PC-3 (cell line): ENCODE data around the gene DNAL4. TPM values are rescaled to one million over a fixed set of nuclear protein-coding genes. Genes with fewer than 3 reads are reported as not detected.

Experiments used
- ATAC-seq: fragments of 200-7000 bp; cut with Tn5 transposase; 2 replicates; pipeline ENCODE4 v1.9.1; 2020; ENCODE audit warnings: mild to moderate bottlenecking, moderate library complexity
- BruUV-seq: library from RNA; stranded (reverse); fragments of 400-500 nt; replicated peaks from 2 replicates; lab custom pipeline; 2021; lab: Mats Ljungman, UMichigan
- CTCF ChIA-PET: fragments of 300-600 bp; sonication (Branson Sonifier 250); formaldehyde crosslinking; loops from one replicate; lab custom pipeline; 2022; ENCODE audit warnings: antibody characterized with exemption; lab: Charles Lee
- POLR2A ChIA-PET: fragments of 300-600 bp; sonication (Branson Sonifier 250); formaldehyde crosslinking; loops from one replicate; lab custom pipeline; 2022; ENCODE audit warnings: antibody characterized with exemption; ENCODE audit not compliant: unreplicated experiment; lab: Charles Lee
- DNase-seq: peaks from one replicate; pipeline ENCODE4 v3.0.0-alpha.2; 2015
- H2AFZ ChIP-seq: fragments of 300-600 bp; sonication (generic); 2 replicates; pipeline ENCODE4 v1.6.0; 2016; ENCODE audit warnings: antibody characterized with exemption, low read length
- H3F3A ChIP-seq: fragments of 300-600 bp; sonication (generic); one replicate; pipeline ENCODE4 v1.6.0; 2017; ENCODE audit warnings: antibody characterized with exemption, low read length, control low read depth, mild to moderate bottlenecking; ENCODE audit not compliant: unreplicated experiment
- H3K27ac ChIP-seq: fragments of 300-600 bp; sonication (generic); 2 replicates; pipeline ENCODE4 v1.5.1; 2016; ENCODE audit warnings: mild to moderate bottlenecking, low read length
- H3K27me3 ChIP-seq: fragments of 300-600 bp; sonication (generic); 2 replicates; pipeline ENCODE4 v1.6.1; 2016; ENCODE audit warnings: low read length, mixed read lengths
- H3K36me3 ChIP-seq: fragments of 300-600 bp; sonication (generic); 2 replicates; pipeline ENCODE4 v1.6.1; 2016; ENCODE audit warnings: low read depth, mixed run types, low read length, mixed read lengths
- H3K4me1 ChIP-seq: fragments of 300-600 bp; sonication (generic); 2 replicates; pipeline ENCODE4 v1.5.1; 2016; ENCODE audit warnings: low read length; ENCODE audit not compliant: insufficient read depth
- H3K4me2 ChIP-seq: fragments of 300-600 bp; sonication (generic); 2 replicates; pipeline ENCODE4 v1.6.0; 2016; ENCODE audit warnings: low read length
- H3K4me3 ChIP-seq: fragments of 300-600 bp; sonication (generic); 2 replicates; pipeline ENCODE4 v1.5.1; 2016; ENCODE audit warnings: mild to moderate bottlenecking, low read length, mixed read lengths
- H3K79me2 ChIP-seq: fragments of 300-600 bp; sonication (generic); 2 replicates; pipeline ENCODE4 v1.6.1; 2017; ENCODE audit warnings: low read length, mixed read lengths
- H3K9ac ChIP-seq: fragments of 300-600 bp; sonication (generic); 2 replicates; pipeline ENCODE4 v1.6.0; 2016; ENCODE audit warnings: mild to moderate bottlenecking, low read length
- H3K9me2 ChIP-seq: fragments of 300-600 bp; sonication (generic); replicated peaks from 2 replicates; pipeline ENCODE4 v1.6.1; 2016; ENCODE audit warnings: mixed run types, low read length, mixed read lengths
- H3K9me3 ChIP-seq: fragments of 300-600 bp; sonication (generic); 2 replicates; pipeline ENCODE4 v1.6.1; 2016; ENCODE audit warnings: low read length, mixed read lengths
- H4K20me1 ChIP-seq: fragments of 300-600 bp; sonication (generic); 2 replicates; pipeline ENCODE4 v1.6.1; 2016; ENCODE audit warnings: low read length, mixed read lengths
- EZH2 ChIP-seq: fragments of 300-600 bp; sonication (generic); IDR thresholded peaks from one replicate; pipeline ENCODE4 v1.6.1; 2017; ENCODE audit warnings: antibody characterized with exemption, mild to moderate bottlenecking, low read length; ENCODE audit not compliant: unreplicated experiment
- EZH2phosphoT487 ChIP-seq: fragments of 300-600 bp; sonication (generic); IDR thresholded peaks from 2 replicates; pipeline ENCODE4 v1.6.1; 2018; ENCODE audit warnings: mild to moderate bottlenecking, antibody characterized with exemption, low read length, borderline replicate concordance
- intact Hi-C: fragments of 100-400 bp; cut with micrococcal nuclease; formaldehyde crosslinking; loops from 2 replicates; pipeline ENCODE4 v1.9.0; 2023
- total RNA-seq: library from RNA; depleted of rRNA; stranded (reverse); fragments of >200 nt; gene quantifications from 2 replicates; pipeline ENCODE4 v1.2.3, GENCODE V29; 2014
- TF ChIP-seq, protein P1 (sequence below): fragments of 300-600 bp; sonication (generic); conservative IDR thresholded peaks from 2 replicates; pipeline ENCODE4 v1.5.1; 2017; ENCODE audit warnings: antibody characterized with exemption, low read depth, mild to moderate bottlenecking, low read length

The DNAL4 gene
- total RNA-seq, 1 experiment from 2014 or later: 22.5 TPM

DNA sequence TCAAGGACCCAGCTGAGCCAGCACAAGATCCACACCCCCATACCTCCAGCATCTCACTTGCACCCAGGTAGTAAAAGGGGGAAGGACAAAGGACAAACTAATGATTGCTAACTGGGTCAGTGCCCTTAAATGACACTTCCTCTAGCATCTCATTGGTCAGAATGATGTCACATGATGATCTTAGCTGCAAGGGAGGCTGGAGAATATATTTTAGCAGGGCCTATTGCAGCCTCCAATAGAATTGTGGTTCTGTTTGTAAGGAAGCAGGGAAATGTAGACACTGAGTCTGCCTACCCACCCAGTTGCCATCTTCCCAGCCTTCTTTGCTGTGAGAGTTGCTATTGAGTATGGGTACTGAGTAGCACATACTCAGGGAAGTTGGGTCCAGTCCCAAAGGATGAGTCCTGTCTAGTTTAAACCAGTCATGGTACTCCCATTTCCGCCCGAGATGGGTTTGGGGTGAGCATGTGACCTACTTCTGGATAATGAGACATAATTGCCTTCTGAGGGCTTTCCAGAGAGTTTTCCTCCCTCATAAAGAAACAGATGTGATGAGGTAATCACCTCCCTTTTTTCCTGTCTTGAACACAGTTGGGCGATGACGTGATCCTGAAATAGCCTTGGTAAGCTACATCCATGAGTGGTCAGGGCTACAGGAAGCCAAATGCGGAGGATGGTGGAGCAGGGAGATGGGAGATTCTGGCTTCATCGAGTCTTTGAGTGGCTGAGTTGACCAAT, 5.5 kb upstream of the DNAL4 start:
- H3K4me2 ChIP-seq: no peak overlapping the region
- H3K9me2 ChIP-seq: no peaks in the 10 kb centered on the region
- H2AFZ ChIP-seq: no peak overlapping the region
- H3K79me2 ChIP-seq: no peaks in the 10 kb centered on the region
- intact Hi-C loops: no loop called here
- H3K4me3 ChIP-seq: no peak overlapping the region
- no peak overlapping the region for H3K9ac ChIP-seq
- no peak overlapping the region for H3K27ac ChIP-seq
- H3F3A ChIP-seq: no peaks in the 10 kb centered on the region
- no peaks in the 10 kb centered on the region for H3K36me3 ChIP-seq
- no peak for ATAC-seq
- BruUV-seq: no TSS peak
- no peaks in the 10 kb centered on the region for H4K20me1 ChIP-seq
- peaks cover 2% of the 10 kb centered on the region; the same call in 1 of the 2 replicates for H3K4me1 ChIP-seq
- H3K9me3 ChIP-seq: no peaks in the 10 kb centered on the region
- DNase-seq: no peak
- TF ChIP-seq EZH2 (no peak), EZH2phosphoT487 (no peak)
- TF ChIP-seq, protein P1, sequence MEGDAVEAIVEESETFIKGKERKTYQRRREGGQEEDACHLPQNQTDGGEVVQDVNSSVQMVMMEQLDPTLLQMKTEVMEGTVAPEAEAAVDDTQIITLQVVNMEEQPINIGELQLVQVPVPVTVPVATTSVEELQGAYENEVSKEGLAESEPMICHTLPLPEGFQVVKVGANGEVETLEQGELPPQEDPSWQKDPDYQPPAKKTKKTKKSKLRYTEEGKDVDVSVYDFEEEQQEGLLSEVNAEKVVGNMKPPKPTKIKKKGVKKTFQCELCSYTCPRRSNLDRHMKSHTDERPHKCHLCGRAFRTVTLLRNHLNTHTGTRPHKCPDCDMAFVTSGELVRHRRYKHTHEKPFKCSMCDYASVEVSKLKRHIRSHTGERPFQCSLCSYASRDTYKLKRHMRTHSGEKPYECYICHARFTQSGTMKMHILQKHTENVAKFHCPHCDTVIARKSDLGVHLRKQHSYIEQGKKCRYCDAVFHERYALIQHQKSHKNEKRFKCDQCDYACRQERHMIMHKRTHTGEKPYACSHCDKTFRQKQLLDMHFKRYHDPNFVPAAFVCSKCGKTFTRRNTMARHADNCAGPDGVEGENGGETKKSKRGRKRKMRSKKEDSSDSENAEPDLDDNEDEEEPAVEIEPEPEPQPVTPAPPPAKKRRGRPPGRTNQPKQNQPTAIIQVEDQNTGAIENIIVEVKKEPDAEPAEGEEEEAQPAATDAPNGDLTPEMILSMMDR: no peak
- CTCF ChIA-PET: no interaction called here
- H3K27me3 ChIP-seq: peaks cover 4% of the 10 kb centered on the region; the same call in 1 of the 2 replicates
- POLR2A ChIA-PET: no interaction called here

DNA sequence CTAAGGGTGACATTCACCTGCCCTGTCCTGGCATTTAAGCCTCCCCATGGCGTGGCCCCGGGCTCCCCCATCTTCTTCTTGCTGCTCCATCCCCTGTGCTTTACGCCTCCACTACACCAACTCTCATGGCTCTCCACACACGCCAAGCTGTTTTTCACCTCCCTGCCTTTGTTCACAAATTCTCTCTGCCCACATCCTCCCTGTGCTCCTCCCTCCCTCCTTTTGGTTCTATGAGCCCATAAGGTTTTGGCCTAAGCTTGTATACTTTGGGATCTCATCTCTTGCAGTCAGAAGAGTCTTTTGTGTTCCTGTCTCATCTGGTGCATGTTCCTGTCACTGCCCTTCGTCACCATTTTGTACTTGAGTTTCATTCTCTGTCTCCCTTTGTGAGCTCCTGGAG, 4.6 kb upstream of the DNAL4 start:
- intact Hi-C loops: no loop called here
- no peaks in the 10 kb centered on the region for H3K9me2 ChIP-seq
- no peaks in the 10 kb centered on the region for H3K36me3 ChIP-seq
- no peaks in the 10 kb centered on the region for H3F3A ChIP-seq
- H3K9ac ChIP-seq: no peak overlapping the region
- H3K4me1 ChIP-seq: peaks cover 4% of the 10 kb centered on the region
- no peak for ATAC-seq
- POLR2A ChIA-PET: no interaction called here
- no TSS peak for BruUV-seq
- no peak for DNase-seq
- H3K27ac ChIP-seq: no peak overlapping the region
- H4K20me1 ChIP-seq: no peaks in the 10 kb centered on the region
- H3K27me3 ChIP-seq: peaks cover 4% of the 10 kb centered on the region; the same call in 1 of the 2 replicates
- no peak overlapping the region for H3K4me3 ChIP-seq
- peaks cover 1% of the 10 kb centered on the region for H3K79me2 ChIP-seq
- CTCF ChIA-PET: no interaction called here
- H3K9me3 ChIP-seq: no peaks in the 10 kb centered on the region
- TF ChIP-seq, protein P1: no peak
- no peak for TF ChIP-seq EZH2phosphoT487
- no peak for TF ChIP-seq EZH2
- no peak overlapping the region for H2AFZ ChIP-seq
- no peak overlapping the region for H3K4me2 ChIP-seq

DNA sequence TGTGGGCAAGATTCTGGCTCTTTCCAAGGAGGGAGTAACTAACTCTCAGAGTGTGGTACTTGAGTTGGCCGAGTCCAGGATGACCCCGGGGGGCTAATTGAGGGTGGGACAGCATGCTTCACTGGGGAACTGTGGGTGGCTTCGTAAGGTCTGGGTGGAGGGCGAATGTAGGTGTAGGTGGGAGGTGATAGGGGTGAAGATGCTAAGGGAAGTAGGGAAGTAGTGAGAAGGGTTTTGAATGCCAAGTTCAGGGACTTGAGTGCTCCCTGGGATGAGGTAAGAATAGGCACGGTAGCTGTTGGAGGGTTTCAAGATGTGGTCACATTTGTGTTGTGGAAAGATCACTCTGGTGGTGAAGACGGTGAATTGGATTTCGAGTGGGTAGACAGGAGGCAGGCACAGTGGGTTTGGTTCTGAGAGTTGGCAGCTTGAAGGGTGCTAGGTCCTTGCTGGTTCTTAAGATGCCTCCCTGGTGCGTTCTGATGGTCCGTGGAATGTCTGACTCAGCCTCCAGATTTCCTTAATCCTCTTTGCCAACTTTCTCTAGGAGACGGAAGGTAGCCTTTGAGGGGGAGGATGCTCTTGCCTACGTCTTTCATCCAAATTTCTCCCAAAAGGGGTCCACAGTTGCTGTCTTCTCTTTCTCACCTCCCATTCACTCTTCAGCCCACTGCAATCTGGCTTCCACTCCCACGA, 2.5 kb upstream of the DNAL4 start:
- TF ChIP-seq EZH2phosphoT487 (no peak), EZH2 (no peak)
- TF ChIP-seq, protein P1: no peak
- no peak overlapping the region for H3K4me2 ChIP-seq
- no peak for DNase-seq
- no peak overlapping the region for H3K4me3 ChIP-seq
- no peak for ATAC-seq
- H3K9me3 ChIP-seq: no peaks in the 10 kb centered on the region
- H3K36me3 ChIP-seq: no peaks in the 10 kb centered on the region
- no peaks in the 10 kb centered on the region for H4K20me1 ChIP-seq
- peaks cover 4% of the 10 kb centered on the region; the same call in 1 of the 2 replicates for H3K27me3 ChIP-seq
- H3K79me2 ChIP-seq: peaks cover 6% of the 10 kb centered on the region
- BruUV-seq: no TSS peak
- CTCF ChIA-PET: no interaction called here
- no peak overlapping the region for H3K27ac ChIP-seq
- POLR2A ChIA-PET: no interaction called here
- H3K9me2 ChIP-seq: no peaks in the 10 kb centered on the region
- H3F3A ChIP-seq: no peaks in the 10 kb centered on the region
- no peak overlapping the region for H3K9ac ChIP-seq
- intact Hi-C loops: no loop called here
- peaks cover 14% of the 10 kb centered on the region for H3K4me1 ChIP-seq
- no peak overlapping the region for H2AFZ ChIP-seq
